GM12878 (cell line): ENCODE results near the gene PELI2. TPM values are rescaled to one million over a fixed set of nuclear protein-coding genes. Genes with fewer than 3 reads are reported as not detected.

Experiments used
- BACH1 ChIP-seq: fragments of 450-650 bp; IDR thresholded peaks from 2 replicates; pipeline ENCODE4 v1.6.1; 2017; ENCODE audit warnings: mild to moderate bottlenecking, borderline replicate concordance
- EZH2 ChIP-seq: IDR thresholded peaks from 2 replicates; pipeline ENCODE4 v1.6.1; 2012; ENCODE audit warnings: low read depth, mild to moderate bottlenecking, control low read depth, inconsistent platforms, low read length, borderline replicate concordance; ENCODE audit not compliant: control insufficient read depth
- IKZF2 ChIP-seq, 2 experiments: fragments of 450-650 bp; IDR thresholded peaks; 2 replicates each; pipeline ENCODE4 v1.6.1; 2017; ENCODE audit warnings: mild to moderate bottlenecking in 2 of 2, moderate library complexity in 2 of 2
- JUNB ChIP-seq: IDR thresholded peaks from 2 replicates; pipeline ENCODE4 v1.6.1; 2016; ENCODE audit warnings: antibody characterized with exemption, mild to moderate bottlenecking
- JUND ChIP-seq: IDR thresholded peaks from 2 replicates; pipeline ENCODE4 v1.6.1; 2012; ENCODE audit warnings: low read depth, mild to moderate bottlenecking, low read length, improper control_type of control experiment, moderate library complexity
- MEF2B ChIP-seq: fragments of 450-650 bp; IDR thresholded peaks from 2 replicates; pipeline ENCODE4 v1.6.1; 2018; ENCODE audit warnings: mild to moderate bottlenecking, moderate library complexity; ENCODE audit not compliant: partially characterized antibody, poor library complexity, severe bottlenecking
- MXI1 ChIP-seq: fragments of 150-350 bp; IDR thresholded peaks from 2 replicates; pipeline ENCODE4 v1.6.1; 2011; ENCODE audit warnings: low read depth, mild to moderate bottlenecking, inconsistent platforms, low read length, improper control_type of control experiment
- NBN ChIP-seq: fragments of 450-650 bp; IDR thresholded peaks from 2 replicates; pipeline ENCODE4 v1.6.1; 2016
- RAD51 ChIP-seq: fragments of 450-650 bp; IDR thresholded peaks from 2 replicates; pipeline ENCODE4 v1.6.1; 2016; ENCODE audit warnings: moderate library complexity, mild to moderate bottlenecking, inconsistent platforms
- RBBP5 ChIP-seq: fragments of 200-600 bp; sonication (generic); conservative IDR thresholded peaks from 2 replicates; pipeline ENCODE4 v1.6.1; 2016
- SMAD5 ChIP-seq: IDR thresholded peaks from 2 replicates; pipeline ENCODE4 v1.6.1; 2016; ENCODE audit warnings: antibody characterized with exemption, low read depth
- polyA plus RNA-seq, 11 experiments: library from polyadenylated mRNA; depleted of rRNA in 4 of 11; unstranded in 6 of 11; stranded (reverse) in 5 of 11; fragments of >200 nt; fragmentation: Nextera tagmentation in 4 of 11; fragmentation: Illumina TruSeq in 1 of 11; extraction: Ambion mirVana in 4 of 11; extraction: Trizol in 1 of 11; gene quantifications; 1 replicate in 1 of 11; 2 replicates in 10 of 11; pipeline versions ENCODE4 v1.2.1 to v1.2.3, GENCODE V29; 2011 to 2016; ENCODE audit warnings: inconsistent platforms in 2 of 11, missing spikeins in 2 of 11, low read depth in 1 of 11
- total RNA-seq, 4 experiments: library from RNA; depleted of rRNA in 3 of 4; stranded (reverse); fragments of >200 nt in 3 of 4; fragmentation: Illumina TruSeq in 1 of 4; extraction: Trizol in 1 of 4; gene quantifications; 2 replicates each; pipeline versions ENCODE4 v1.2.1 to v1.2.3, GENCODE V29; 2013 to 2021
- TF ChIP-seq, protein P1 (sequence below): fragments of 450-650 bp; IDR thresholded peaks from 2 replicates; pipeline ENCODE4 v1.6.1; 2017; ENCODE audit warnings: mild to moderate bottlenecking, moderate library complexity
- TF ChIP-seq, protein P2 (sequence below): fragments of 450-650 bp; IDR thresholded peaks from 2 replicates; pipeline ENCODE4 v1.6.1; 2018; ENCODE audit warnings: mild to moderate bottlenecking, low read depth, moderate library complexity; ENCODE audit not compliant: partially characterized antibody
- TF ChIP-seq, protein P3 (sequence below): fragments of 450-650 bp; IDR thresholded peaks from 2 replicates; pipeline ENCODE4 v1.6.1; 2016; ENCODE audit warnings: mild to moderate bottlenecking

The PELI2 gene
- total and polyA plus RNA-seq, 10 of the 15 experiments (the other 5 are each of a cell fraction or from before 2014, with no cell fraction given): under 0.01 to 0.10 (median 0.01) TPM; not detected in 3

DNA sequence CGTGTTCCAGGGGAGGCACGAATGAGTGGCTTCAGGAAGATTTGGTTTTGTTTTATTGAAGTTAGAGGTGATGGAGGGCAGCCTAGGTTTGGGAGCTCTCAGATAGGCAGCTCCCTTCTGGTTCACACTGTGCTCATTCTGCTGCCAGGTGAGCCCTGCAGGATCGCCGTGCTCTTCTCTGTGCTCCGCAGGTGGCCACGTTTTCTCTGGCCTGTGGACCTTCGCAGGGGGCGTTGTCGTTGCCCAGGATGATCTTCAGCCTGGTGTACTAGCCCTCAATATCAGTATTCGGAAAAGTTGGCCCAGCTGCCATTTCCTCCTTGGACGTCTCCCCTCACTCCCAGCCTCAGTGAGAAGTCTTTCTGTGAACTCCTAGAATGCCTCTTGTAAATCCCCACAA is 69.5 kb downstream of the PELI2 start (continued):
- TF ChIP-seq, protein P1, sequence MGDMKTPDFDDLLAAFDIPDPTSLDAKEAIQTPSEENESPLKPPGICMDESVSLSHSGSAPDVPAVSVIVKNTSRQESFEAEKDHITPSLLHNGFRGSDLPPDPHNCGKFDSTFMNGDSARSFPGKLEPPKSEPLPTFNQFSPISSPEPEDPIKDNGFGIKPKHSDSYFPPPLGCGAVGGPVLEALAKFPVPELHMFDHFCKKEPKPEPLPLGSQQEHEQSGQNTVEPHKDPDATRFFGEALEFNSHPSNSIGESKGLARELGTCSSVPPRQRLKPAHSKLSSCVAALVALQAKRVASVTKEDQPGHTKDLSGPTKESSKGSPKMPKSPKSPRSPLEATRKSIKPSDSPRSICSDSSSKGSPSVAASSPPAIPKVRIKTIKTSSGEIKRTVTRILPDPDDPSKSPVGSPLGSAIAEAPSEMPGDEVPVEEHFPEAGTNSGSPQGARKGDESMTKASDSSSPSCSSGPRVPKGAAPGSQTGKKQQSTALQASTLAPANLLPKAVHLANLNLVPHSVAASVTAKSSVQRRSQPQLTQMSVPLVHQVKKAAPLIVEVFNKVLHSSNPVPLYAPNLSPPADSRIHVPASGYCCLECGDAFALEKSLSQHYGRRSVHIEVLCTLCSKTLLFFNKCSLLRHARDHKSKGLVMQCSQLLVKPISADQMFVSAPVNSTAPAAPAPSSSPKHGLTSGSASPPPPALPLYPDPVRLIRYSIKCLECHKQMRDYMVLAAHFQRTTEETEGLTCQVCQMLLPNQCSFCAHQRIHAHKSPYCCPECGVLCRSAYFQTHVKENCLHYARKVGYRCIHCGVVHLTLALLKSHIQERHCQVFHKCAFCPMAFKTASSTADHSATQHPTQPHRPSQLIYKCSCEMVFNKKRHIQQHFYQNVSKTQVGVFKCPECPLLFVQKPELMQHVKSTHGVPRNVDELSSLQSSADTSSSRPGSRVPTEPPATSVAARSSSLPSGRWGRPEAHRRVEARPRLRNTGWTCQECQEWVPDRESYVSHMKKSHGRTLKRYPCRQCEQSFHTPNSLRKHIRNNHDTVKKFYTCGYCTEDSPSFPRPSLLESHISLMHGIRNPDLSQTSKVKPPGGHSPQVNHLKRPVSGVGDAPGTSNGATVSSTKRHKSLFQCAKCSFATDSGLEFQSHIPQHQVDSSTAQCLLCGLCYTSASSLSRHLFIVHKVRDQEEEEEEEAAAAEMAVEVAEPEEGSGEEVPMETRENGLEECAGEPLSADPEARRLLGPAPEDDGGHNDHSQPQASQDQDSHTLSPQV: no peak
- TF ChIP-seq NBN (no peak), MXI1 (no peak), JUND (no peak), BACH1 (no peak), EZH2 (no peak), IKZF2 (IDR thresholded peaks at IDR 0.05) (no peak), MEF2B (no peak), RBBP5 (no peak), RAD51 (no peak), SMAD5 (no peak), JUNB (no peak)
- TF ChIP-seq, protein P2, sequence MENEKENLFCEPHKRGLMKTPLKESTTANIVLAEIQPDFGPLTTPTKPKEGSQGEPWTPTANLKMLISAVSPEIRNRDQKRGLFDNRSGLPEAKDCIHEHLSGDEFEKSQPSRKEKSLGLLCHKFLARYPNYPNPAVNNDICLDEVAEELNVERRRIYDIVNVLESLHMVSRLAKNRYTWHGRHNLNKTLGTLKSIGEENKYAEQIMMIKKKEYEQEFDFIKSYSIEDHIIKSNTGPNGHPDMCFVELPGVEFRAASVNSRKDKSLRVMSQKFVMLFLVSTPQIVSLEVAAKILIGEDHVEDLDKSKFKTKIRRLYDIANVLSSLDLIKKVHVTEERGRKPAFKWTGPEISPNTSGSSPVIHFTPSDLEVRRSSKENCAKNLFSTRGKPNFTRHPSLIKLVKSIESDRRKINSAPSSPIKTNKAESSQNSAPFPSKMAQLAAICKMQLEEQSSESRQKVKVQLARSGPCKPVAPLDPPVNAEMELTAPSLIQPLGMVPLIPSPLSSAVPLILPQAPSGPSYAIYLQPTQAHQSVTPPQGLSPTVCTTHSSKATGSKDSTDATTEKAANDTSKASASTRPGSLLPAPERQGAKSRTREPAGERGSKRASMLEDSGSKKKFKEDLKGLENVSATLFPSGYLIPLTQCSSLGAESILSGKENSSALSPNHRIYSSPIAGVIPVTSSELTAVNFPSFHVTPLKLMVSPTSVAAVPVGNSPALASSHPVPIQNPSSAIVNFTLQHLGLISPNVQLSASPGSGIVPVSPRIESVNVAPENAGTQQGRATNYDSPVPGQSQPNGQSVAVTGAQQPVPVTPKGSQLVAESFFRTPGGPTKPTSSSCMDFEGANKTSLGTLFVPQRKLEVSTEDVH: no peak
- TF ChIP-seq, protein P3, sequence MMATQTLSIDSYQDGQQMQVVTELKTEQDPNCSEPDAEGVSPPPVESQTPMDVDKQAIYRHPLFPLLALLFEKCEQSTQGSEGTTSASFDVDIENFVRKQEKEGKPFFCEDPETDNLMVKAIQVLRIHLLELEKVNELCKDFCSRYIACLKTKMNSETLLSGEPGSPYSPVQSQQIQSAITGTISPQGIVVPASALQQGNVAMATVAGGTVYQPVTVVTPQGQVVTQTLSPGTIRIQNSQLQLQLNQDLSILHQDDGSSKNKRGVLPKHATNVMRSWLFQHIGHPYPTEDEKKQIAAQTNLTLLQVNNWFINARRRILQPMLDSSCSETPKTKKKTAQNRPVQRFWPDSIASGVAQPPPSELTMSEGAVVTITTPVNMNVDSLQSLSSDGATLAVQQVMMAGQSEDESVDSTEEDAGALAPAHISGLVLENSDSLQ: no peak
